HepG2 (cell line): Measurements from ENCODE around the gene CARMIL1. TPM values are rescaled to one million over a fixed set of nuclear protein-coding genes. Genes with fewer than 3 reads are reported as not detected.

Experiments used
- ATAC-seq: fragments of 200-7000 bp; cut with Tn5 transposase; 3 replicates; pipeline ENCODE4 v1.9.1; 2020; ENCODE audit warnings: mild to moderate bottlenecking, moderate library complexity
- BruUV-seq: library from RNA; stranded (reverse); fragments of 400-500 nt; replicated peaks from 2 replicates; lab custom pipeline; 2021; lab: Mats Ljungman, UMichigan
- CTCF ChIA-PET: fragments of 300-600 bp; formaldehyde crosslinking; extraction: SDS; loops from one replicate; lab custom pipeline; 2021; ENCODE audit warnings: low total read pairs, inconsistent platforms, low intra/inter-chr PET ratio; lab: Yijun Ruan, JAX
- POLR2A ChIA-PET: fragments of 350-600 bp; sonication (Branson Sonifier 250); formaldehyde crosslinking; loops from one replicate; lab custom pipeline; 2020; ENCODE audit warnings: antibody characterized with exemption, inconsistent platforms; lab: Yijun Ruan, JAX
- DNase-seq: peaks from one replicate; pipeline ENCODE4 v3.0.0-alpha.2; 2015; ENCODE audit warnings: low spot score
- FAIRE-seq: peaks from 3 replicates; lab custom pipeline; 2011; peaks lifted over from hg19 to GRCh38; lab: Jason Lieb, UNC
- H2AFZ ChIP-seq: one replicate; pipeline ENCODE4 v1.6.1; 2011; ENCODE audit warnings: low read length, inconsistent platforms
- H3K27ac ChIP-seq: fragments of 300-600 bp; 3 replicates; pipeline ENCODE4 v1.8.0; 2011; ENCODE audit warnings: mixed run types, mild to moderate bottlenecking, mixed read lengths, low read length, inconsistent platforms; ENCODE audit not compliant: insufficient read depth; ENCODE audit errors: extremely low read length
- H3K27me3 ChIP-seq, 2 experiments: fragments of 200-600 bp in 1 of 2; 2 replicates in 1 of 2; 3 replicates in 1 of 2; pipeline versions ENCODE4 v1.6.0 to v1.8.0; 2011; ENCODE audit warnings: low read length in 2 of 2, mild to moderate bottlenecking in 2 of 2, moderate library complexity in 2 of 2, inconsistent platforms in 1 of 2; ENCODE audit not compliant: insufficient read depth in 2 of 2, control insufficient read depth in 1 of 2
- H3K36me3 ChIP-seq, 2 experiments: fragments of 200-600 bp in 1 of 2; replicated peaks in 1 of 2; 2 replicates in 1 of 2; 3 replicates in 1 of 2; pipeline versions ENCODE4 v1.5.1 to v1.8.0; 2011; ENCODE audit warnings: low read length in 2 of 2, inconsistent platforms in 1 of 2; ENCODE audit not compliant: insufficient read depth in 2 of 2, control insufficient read depth in 1 of 2
- H3K4me1 ChIP-seq: 2 replicates; pipeline ENCODE4 v1.5.1; 2012; ENCODE audit warnings: low read length, inconsistent platforms; ENCODE audit not compliant: insufficient read depth
- H3K4me2 ChIP-seq: 2 replicates; pipeline ENCODE4 v1.6.0; 2011; ENCODE audit warnings: low read depth, low read length, inconsistent platforms
- H3K4me3 ChIP-seq, 3 experiments: fragments of 200-600 bp in 1 of 3; sonication (generic), shearing (Covaris generic) in 1 of 3; replicated peaks in 1 of 3; 2 replicates each; pipeline ENCODE4 v1.5.1; 2011 to 2016; ENCODE audit warnings: low read length in 3 of 3, inconsistent platforms in 2 of 3, low read depth in 2 of 3, mild to moderate bottlenecking in 2 of 3, control low read depth in 1 of 3, mixed read lengths in 1 of 3; ENCODE audit not compliant: insufficient read depth in 1 of 3
- H3K79me2 ChIP-seq: one replicate; pipeline ENCODE4 v1.6.1; 2011; ENCODE audit warnings: low read length, inconsistent platforms; ENCODE audit not compliant: insufficient read depth
- H3K9ac ChIP-seq: 2 replicates; pipeline ENCODE4 v1.6.0; 2011; ENCODE audit warnings: mild to moderate bottlenecking, low read depth, low read length, inconsistent platforms; ENCODE audit not compliant: insufficient read depth
- H3K9me3 ChIP-seq: 2 replicates; pipeline ENCODE4 v1.5.1; 2012; ENCODE audit warnings: mild to moderate bottlenecking, low read length
- H4K20me1 ChIP-seq: 2 replicates; pipeline ENCODE4 v1.6.0; 2011; ENCODE audit warnings: inconsistent platforms, mild to moderate bottlenecking, low read length, moderate library complexity; ENCODE audit not compliant: insufficient read depth
- HNF1A ChIP-seq, 2 experiments: sonication (generic) in 1 of 2; formaldehyde crosslinking in 1 of 2; IDR thresholded peaks; 2 replicates each; pipeline versions ENCODE4 v1.4.0 to v1.6.1; 2016 to 2020; ENCODE audit warnings: borderline replicate concordance in 1 of 2, low read depth in 1 of 2, mild to moderate bottlenecking in 1 of 2, missing genetic modification reagents in 1 of 2
- NR2C2 ChIP-seq: sonication (generic); formaldehyde crosslinking; IDR thresholded peaks from 2 replicates; pipeline ENCODE4 v1.4.0; 2020; ENCODE audit warnings: missing genetic modification reagents, mild to moderate bottlenecking, moderate library complexity, borderline replicate concordance
- NR2F2 ChIP-seq: IDR thresholded peaks from 2 replicates; pipeline ENCODE4 v1.6.1; 2012; ENCODE audit warnings: low read depth, inconsistent platforms, borderline replicate concordance
- ONECUT2 ChIP-seq: sonication (generic); formaldehyde crosslinking; IDR thresholded peaks from 2 replicates; pipeline ENCODE4 v1.4.0; 2020; ENCODE audit warnings: missing genetic modification reagents
- PAXIP1 ChIP-seq: sonication (generic); formaldehyde crosslinking; conservative IDR thresholded peaks from 2 replicates; pipeline ENCODE4 v1.4.0; 2020; ENCODE audit warnings: mild to moderate bottlenecking, missing genetic modification reagents, moderate library complexity
- PITX1 ChIP-seq: sonication (generic); formaldehyde crosslinking; IDR thresholded peaks from 2 replicates; pipeline ENCODE4 v1.5.1; 2020; ENCODE audit warnings: mild to moderate bottlenecking, missing genetic modification reagents
- PPARG ChIP-seq: conservative IDR thresholded peaks from 2 replicates; pipeline ENCODE4 v1.6.1; 2016; ENCODE audit warnings: missing biosample characterization, missing genetic modification reagents
- SIX1 ChIP-seq: sonication (generic); formaldehyde crosslinking; IDR thresholded peaks from 2 replicates; pipeline ENCODE4 v1.4.0; 2020; ENCODE audit warnings: missing genetic modification reagents, borderline replicate concordance
- TARDBP ChIP-seq: sonication (generic); formaldehyde crosslinking; IDR thresholded peaks from 2 replicates; pipeline ENCODE4 v1.8.0; 2022; ENCODE audit warnings: mild to moderate bottlenecking, missing genetic modification reagents
- ZEB1 ChIP-seq: IDR thresholded peaks from 2 replicates; pipeline ENCODE4 v1.6.1; 2012; ENCODE audit warnings: mild to moderate bottlenecking, low read depth, inconsistent platforms; ENCODE audit not compliant: insufficient replicate concordance
- ZFX ChIP-seq: sonication (generic); formaldehyde crosslinking; IDR thresholded peaks from 2 replicates; pipeline ENCODE4 v1.4.0; 2020; ENCODE audit warnings: mild to moderate bottlenecking, low read depth, missing genetic modification reagents, moderate library complexity
- ZNF564 ChIP-seq: sonication (generic); formaldehyde crosslinking; IDR thresholded peaks from 2 replicates; pipeline ENCODE4 v1.8.1; 2023; ENCODE audit warnings: mild to moderate bottlenecking, missing genetic modification reagents
- ZNF710 ChIP-seq: sonication (generic); formaldehyde crosslinking; IDR thresholded peaks from 2 replicates; pipeline ENCODE4 v1.5.0; 2020; ENCODE audit warnings: mild to moderate bottlenecking, missing genetic modification reagents, borderline replicate concordance
- WGBS: methylation state at CpG from one replicate; pipeline ENCODE4 v1.1.6; 2017; ENCODE audit warnings: low lambda C conversion rate; 5-methylcytosine and 5-hydroxymethylcytosine counted together
- in situ Hi-C: cut with HindIII; loops from 2 replicates; pipeline ENCODE4 v1.10.0; 2017; ENCODE audit warnings: low pct_unique_long_range_greater_than_20kb; ENCODE audit not compliant: extremely low pct_ligation_motif_present
- intact Hi-C: fragments of 100-400 bp; cut with micrococcal nuclease; formaldehyde crosslinking; loops from one replicate; pipeline ENCODE4 v1.10.0; 2022; ENCODE audit not compliant: unreplicated experiment
- polyA plus RNA-seq, 8 experiments: library from polyadenylated mRNA; depleted of rRNA in 3 of 8; stranded (reverse) in 7 of 8; unstranded in 1 of 8; fragments of >200 nt; fragmentation: Illumina TruSeq in 4 of 8; extraction: Trizol in 4 of 8; gene quantifications; 2 replicates each; pipeline versions ENCODE4 v1.2.1 to v1.2.3, GENCODE V29; 2011 to 2016; ENCODE audit warnings: low read depth in 4 of 8, missing spikeins in 1 of 8, mixed read lengths in 1 of 8; ENCODE audit not compliant: insufficient read depth in 1 of 8
- total RNA-seq, 5 experiments: library from RNA; depleted of rRNA; stranded (reverse); fragments of >200 nt; fragmentation: Illumina TruSeq; extraction: Trizol; gene quantifications; 2 replicates each; pipeline ENCODE4 v1.2.3, GENCODE V29; 2016; ENCODE audit warnings: low read depth in 1 of 5

CARMIL1 gene
- total and polyA plus RNA-seq, 2 of the 13 experiments (the other 11 are each of a cell fraction or from before 2014, with no cell fraction given), result 1.8 to 2.6 TPM

- ChIA-PET CTCF (no interaction called here), POLR2A (interaction anchor here (1.1 to 2.3 kb wide), 3 partner anchors 12 to 35 kb away, joined by 3 to 11 read pairs (median 6); no protein-coding TSS in a partner anchor)
- FAIRE-seq (no peak), ATAC-seq (peak; percentile 70), DNase-seq (peak; percentile 61)
- WGBS, result 3% methylated on average over 4 of the region's 4 CpGs
- H3K9me3 ChIP-seq, result no peaks in the 10 kb centered on the region
- no peaks in the 10 kb centered on the region for H3K27me3 ChIP-seq
- no peaks in the 10 kb centered on the region for H3K79me2 ChIP-seq
- H3K4me1 ChIP-seq, result peaks cover 62% of the 10 kb centered on the region
- no peak overlapping the region for H2AFZ ChIP-seq
- no peaks in the 10 kb centered on the region for H3K36me3 ChIP-seq
- no peak overlapping the region for H3K4me3 ChIP-seq
- intact Hi-C loops, result no loop called here
- H4K20me1 ChIP-seq, result no peaks in the 10 kb centered on the region
- H3K4me2 ChIP-seq, result peak overlapping the region; percentile 25
- in situ Hi-C loops, result no loop called here
- no TSS peak for BruUV-seq
- H3K9ac ChIP-seq, result no peak overlapping the region
- H3K27ac ChIP-seq, result no peak overlapping the region
- TF ChIP-seq NR2C2 (CRISPR knock-in tag) (peak; percentile 59; the same call in 1 of the 2 replicates), PITX1 (CRISPR knock-in tag) (peak; percentile 67), NR2F2 (peak; percentile 70), ONECUT2 (peak; percentile 57), TARDBP (CRISPR knock-in tag) (0 out of 2 replicates have a peak, but pooled peaks have one; percentile 6), PAXIP1 (peak; percentile 77), ZNF564 (CRISPR knock-in tag) (no peak), ZEB1 (peak; percentile 78), HNF1A (IDR thresholded peaks at IDR 0.05; ENCODE audit: low read depth) (peak; percentile 35; the same call in 1 of the 2 replicates), HNF1A (CRISPR knock-in tag; IDR thresholded peaks at IDR 0.05; ENCODE audit: borderline replicate concordance) (no peak), SIX1 (CRISPR knock-in tag) (0 out of 2 replicates have a peak, but pooled peaks have one; percentile 37), ZNF710 (CRISPR knock-in tag) (0 out of 2 replicates have a peak, but pooled peaks have one; percentile 27), PPARG (peak; percentile 64; the same call in 1 of the 2 replicates), ZFX (CRISPR knock-in tag) (0 out of 2 replicates have a peak, but pooled peaks have one; percentile 37)
Measured at GRCh38 chr6:25629198-25629576, 350.0 kb downstream of the CARMIL1 start.
